Liver (tissue), 9 donors: ENCODE results near the gene ANKRD35. TPM values are rescaled to one million over a fixed set of nuclear protein-coding genes. Genes with fewer than 3 reads are reported as not detected.

Experiments
- DNase-seq: peaks from one replicate; pipeline ENCODE4 v3.0.0-alpha.2; 2017; ENCODE audit warnings: low spot score
- H3K27ac ChIP-seq, 2 donors: one replicate each; pipeline ENCODE4 v1.7.0; 2013; ENCODE audit warnings: inconsistent platforms in 2 of 2, low read length in 2 of 2, control low read depth in 1 of 2, low read depth in 1 of 2, mild to moderate bottlenecking in 1 of 2
- H3K27me3 ChIP-seq, 4 donors: one replicate each; pipeline versions ENCODE4 v1.6.1 to v1.7.0; 2013; ENCODE audit warnings: low read length in 3 of 4, inconsistent platforms in 1 of 4, mild to moderate bottlenecking in 1 of 4, moderate library complexity in 1 of 4; ENCODE audit not compliant: control insufficient read depth in 4 of 4, insufficient read depth in 4 of 4
- H3K36me3 ChIP-seq, 4 donors: one replicate each; pipeline versions ENCODE4 v1.6.1 to v1.7.0; 2013; ENCODE audit warnings: low read length in 3 of 4, mild to moderate bottlenecking in 3 of 4, low read depth in 1 of 4, moderate library complexity in 1 of 4; ENCODE audit not compliant: control insufficient read depth in 4 of 4, insufficient read depth in 3 of 4
- H3K4me1 ChIP-seq, 4 donors: one replicate each; pipeline versions ENCODE4 v1.6.1 to v1.7.0; 2013; ENCODE audit warnings: low read length in 3 of 4, mild to moderate bottlenecking in 3 of 4, moderate library complexity in 1 of 4; ENCODE audit not compliant: control insufficient read depth in 4 of 4, insufficient read depth in 4 of 4
- H3K4me3 ChIP-seq, 3 donors: one replicate each; pipeline versions ENCODE4 v1.6.1 to v1.7.0; 2013; ENCODE audit warnings: low read length in 3 of 3, control low read depth in 1 of 3, low read depth in 1 of 3, mild to moderate bottlenecking in 1 of 3
- H3K9ac ChIP-seq, 2 donors: one replicate each; pipeline ENCODE4 v1.7.0; 2013; ENCODE audit warnings: low read length in 2 of 2, mild to moderate bottlenecking in 2 of 2, moderate library complexity in 2 of 2, control low read depth in 1 of 2, low read depth in 1 of 2
- H3K9me3 ChIP-seq, 4 donors: one replicate each; pipeline versions ENCODE4 v1.6.1 to v1.7.0; 2013; ENCODE audit warnings: low read length in 3 of 4; ENCODE audit not compliant: control insufficient read depth in 4 of 4
- ATF3 ChIP-seq: IDR thresholded peaks from 2 replicates; pipeline ENCODE4 v1.6.1; 2016; ENCODE audit warnings: antibody characterized with exemption
- EGR1 ChIP-seq, 2 donors: IDR thresholded peaks; 2 replicates each; pipeline ENCODE4 v1.6.1; 2016 to 2018; ENCODE audit warnings: antibody characterized with exemption in 2 of 2, low read depth in 2 of 2
- FOXA1 ChIP-seq: IDR thresholded peaks from 2 replicates; pipeline ENCODE4 v1.6.1; 2016; ENCODE audit warnings: antibody characterized with exemption
- FOXA2 ChIP-seq: IDR thresholded peaks from 2 replicates; pipeline ENCODE4 v1.6.1; 2016; ENCODE audit warnings: antibody characterized with exemption
- GABPA ChIP-seq, 2 donors: IDR thresholded peaks in 1 of 2; conservative IDR thresholded peaks in 1 of 2; 2 replicates each; pipeline ENCODE4 v1.6.1; 2016; ENCODE audit warnings: antibody characterized with exemption in 2 of 2, mild to moderate bottlenecking in 1 of 2, moderate library complexity in 1 of 2
- HNF4A ChIP-seq, 2 donors: conservative IDR thresholded peaks; 2 replicates each; pipeline ENCODE4 v1.6.1; 2016; ENCODE audit warnings: antibody characterized with exemption in 2 of 2, mild to moderate bottlenecking in 2 of 2
- HNF4G ChIP-seq: IDR thresholded peaks from 2 replicates; pipeline ENCODE4 v1.6.1; 2016; ENCODE audit warnings: antibody characterized with exemption
- JUND ChIP-seq, 2 donors: IDR thresholded peaks; 2 replicates each; pipeline ENCODE4 v1.6.1; 2016; ENCODE audit warnings: antibody characterized with exemption in 2 of 2
- RAD21 ChIP-seq, 2 donors: IDR thresholded peaks; 2 replicates each; pipeline ENCODE4 v1.6.1; 2016; ENCODE audit warnings: antibody characterized with exemption in 2 of 2, mild to moderate bottlenecking in 2 of 2
- RXRA ChIP-seq, 2 donors: IDR thresholded peaks; 2 replicates each; pipeline ENCODE4 v1.6.1; 2017 to 2018; ENCODE audit warnings: antibody characterized with exemption in 2 of 2, mild to moderate bottlenecking in 1 of 2
- SP1 ChIP-seq: IDR thresholded peaks from 2 replicates; pipeline ENCODE4 v1.6.1; 2018; ENCODE audit warnings: antibody characterized with exemption, mild to moderate bottlenecking
- TAF1 ChIP-seq: conservative IDR thresholded peaks from 2 replicates; pipeline ENCODE4 v1.6.1; 2016; ENCODE audit warnings: antibody characterized with exemption, mild to moderate bottlenecking
- YY1 ChIP-seq: IDR thresholded peaks from 2 replicates; pipeline ENCODE4 v1.6.1; 2016; ENCODE audit warnings: antibody characterized with exemption, mild to moderate bottlenecking
- WGBS: extraction: QIAGEN DNeasy Blood & Tissue Kit; methylation state at CpG from one replicate; pipeline ENCODE4 v1.1.7; 2013; 5-methylcytosine and 5-hydroxymethylcytosine counted together
- polyA plus RNA-seq, 2 donors: library from polyadenylated mRNA; stranded (reverse) in 1 of 2; unstranded in 1 of 2; fragments of 200-250 nt in 1 of 2; fragments of >200 nt in 1 of 2; fragmentation: Nextera tagmentation in 1 of 2; extraction: Ambion mirVana in 1 of 2; gene quantifications; one replicate each; pipeline versions ENCODE4 v1.2.1 to v1.2.3, GENCODE V29; 2013 to 2015
- total RNA-seq, 2 donors: library from RNA; depleted of rRNA; stranded (reverse); fragments of >200 nt; gene quantifications; one replicate each; pipeline ENCODE4 v1.2.3, GENCODE V29; 2014
- TF ChIP-seq, protein P1 (sequence below): IDR thresholded peaks from 2 replicates; pipeline ENCODE4 v1.6.1; 2016; ENCODE audit warnings: antibody characterized with exemption, mild to moderate bottlenecking
- TF ChIP-seq, protein P2 (sequence below): fragments of 150-350 bp; IDR thresholded peaks from 2 replicates; pipeline ENCODE4 v1.5.1; 2017; ENCODE audit warnings: improper control_type of control experiment, low read depth, low read length; ENCODE audit not compliant: missing input control
- TF ChIP-seq, protein P3 (sequence below): IDR thresholded peaks from 2 replicates; pipeline ENCODE4 v1.6.1; 2016; ENCODE audit warnings: antibody characterized with exemption
- donor health status: healthy.
- donor health status: healthy.
- donor health status: healthy.
- donor health status: healthy.
- donor health status: healthy.

Gene ANKRD35
- total and polyA plus RNA-seq, 4 donors, result 0.05 to 1.9 (median 1.4) TPM

DNA sequence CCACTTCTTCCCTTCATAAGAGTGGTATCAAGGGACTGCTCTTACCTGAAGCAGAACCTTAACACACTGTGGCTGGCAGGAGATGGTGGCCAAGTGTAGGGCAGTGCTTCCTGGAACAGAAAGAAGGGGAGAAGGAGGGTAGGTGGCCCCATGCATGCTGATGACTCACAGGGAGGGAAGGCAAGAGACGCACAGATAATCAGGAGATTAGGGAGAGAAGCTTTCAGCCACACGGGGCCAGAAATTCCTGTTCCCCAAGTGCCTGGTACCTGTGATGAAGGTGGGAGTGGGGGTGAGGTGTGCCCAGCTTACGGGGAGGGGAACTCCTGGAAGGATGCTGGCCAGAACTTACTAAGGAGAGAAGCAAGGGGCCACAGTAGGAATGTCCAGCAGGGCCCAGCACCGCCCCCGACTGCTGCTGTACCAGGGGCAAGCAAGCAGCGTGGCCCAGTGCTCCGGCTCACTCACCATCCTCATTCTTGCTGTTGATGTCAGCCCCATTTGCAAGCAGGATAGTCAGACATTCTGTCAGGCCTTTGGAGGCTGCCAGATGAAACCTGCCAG, 7.7 kb downstream of the ANKRD35 start:
- H3K27ac ChIP-seq, result no peak overlapping the region
- no peak for TF ChIP-seq RXRA (IDR thresholded peaks at IDR 0.05)
- no peak for TF ChIP-seq ATF3
- TF ChIP-seq GABPA (IDR thresholded peaks at IDR 0.05 in 1 of 2, conservative IDR thresholded peaks at IDR 0.05 in 1 of 2), result no peak
- no peak for TF ChIP-seq FOXA1
- TF ChIP-seq SP1, result no peak
- no peak for TF ChIP-seq HNF4A (conservative IDR thresholded peaks at IDR 0.05)
- 89% methylated on average over 7 of the region's 7 CpGs for WGBS
- H3K4me1 ChIP-seq, result no peaks in the 10 kb centered on the region
- H3K36me3 ChIP-seq, result no peaks in the 10 kb centered on the region
- peaks cover 0 to 5% (median 0%) of the 10 kb centered on the region in 4 donors for H3K27me3 ChIP-seq
- no peaks in the 10 kb centered on the region for H3K9me3 ChIP-seq
- no peak overlapping the region for H3K4me3 ChIP-seq
- H3K9ac ChIP-seq, result no peak overlapping the region
- no peak for DNase-seq

DNA sequence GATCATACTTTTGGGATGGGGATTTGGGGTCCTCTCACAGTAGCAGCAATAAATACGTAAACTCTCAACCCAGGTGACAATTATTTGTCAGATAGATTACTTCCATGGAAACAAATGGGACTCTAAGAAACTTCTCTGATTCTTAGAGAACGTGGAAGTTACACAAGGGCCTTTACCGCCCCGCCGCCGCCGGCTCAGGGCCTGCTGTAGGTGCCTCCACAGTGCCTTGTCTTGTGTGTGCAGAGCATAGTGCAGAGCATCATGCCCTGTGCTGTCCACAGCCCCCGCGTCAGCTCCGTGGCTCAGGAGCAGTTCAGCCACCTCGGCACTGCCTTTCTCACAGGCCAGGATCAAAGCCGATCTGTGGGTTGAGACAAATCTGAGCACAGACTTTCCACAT, 11.0 kb downstream of the ANKRD35 start:
- H3K9ac ChIP-seq, result no peak overlapping the region

More for the DNA sequence above, 11.0 kb downstream of the ANKRD35 start:
- Histone ChIP-seq H3K9me3 (no peaks in the 10 kb centered on the region), H3K36me3 (no peaks in the 10 kb centered on the region), H3K27me3 (peaks cover 0 to 5% (median 0%) of the 10 kb centered on the region in 4 donors), H3K4me3 (no peak overlapping the region), H3K4me1 (peaks cover 0 to 16% (median 10%) of the 10 kb centered on the region in 4 donors), H3K27ac (no peak overlapping the region)
- WGBS, result 95% methylated on average over 12 of the region's 12 CpGs
- TF ChIP-seq GABPA (IDR thresholded peaks at IDR 0.05 in 1 of 2, conservative IDR thresholded peaks at IDR 0.05 in 1 of 2) (no peak), HNF4A (conservative IDR thresholded peaks at IDR 0.05) (no peak), RAD21 (IDR thresholded peaks at IDR 0.05) (no peak), TAF1 (no peak), JUND (IDR thresholded peaks at IDR 0.05) (no peak), EGR1 (IDR thresholded peaks at IDR 0.05; ENCODE audit: low read depth in 2 of 2) (no peak), YY1 (no peak), SP1 (no peak), FOXA2 (no peak), HNF4G (no peak)
- TF ChIP-seq, protein P1, sequence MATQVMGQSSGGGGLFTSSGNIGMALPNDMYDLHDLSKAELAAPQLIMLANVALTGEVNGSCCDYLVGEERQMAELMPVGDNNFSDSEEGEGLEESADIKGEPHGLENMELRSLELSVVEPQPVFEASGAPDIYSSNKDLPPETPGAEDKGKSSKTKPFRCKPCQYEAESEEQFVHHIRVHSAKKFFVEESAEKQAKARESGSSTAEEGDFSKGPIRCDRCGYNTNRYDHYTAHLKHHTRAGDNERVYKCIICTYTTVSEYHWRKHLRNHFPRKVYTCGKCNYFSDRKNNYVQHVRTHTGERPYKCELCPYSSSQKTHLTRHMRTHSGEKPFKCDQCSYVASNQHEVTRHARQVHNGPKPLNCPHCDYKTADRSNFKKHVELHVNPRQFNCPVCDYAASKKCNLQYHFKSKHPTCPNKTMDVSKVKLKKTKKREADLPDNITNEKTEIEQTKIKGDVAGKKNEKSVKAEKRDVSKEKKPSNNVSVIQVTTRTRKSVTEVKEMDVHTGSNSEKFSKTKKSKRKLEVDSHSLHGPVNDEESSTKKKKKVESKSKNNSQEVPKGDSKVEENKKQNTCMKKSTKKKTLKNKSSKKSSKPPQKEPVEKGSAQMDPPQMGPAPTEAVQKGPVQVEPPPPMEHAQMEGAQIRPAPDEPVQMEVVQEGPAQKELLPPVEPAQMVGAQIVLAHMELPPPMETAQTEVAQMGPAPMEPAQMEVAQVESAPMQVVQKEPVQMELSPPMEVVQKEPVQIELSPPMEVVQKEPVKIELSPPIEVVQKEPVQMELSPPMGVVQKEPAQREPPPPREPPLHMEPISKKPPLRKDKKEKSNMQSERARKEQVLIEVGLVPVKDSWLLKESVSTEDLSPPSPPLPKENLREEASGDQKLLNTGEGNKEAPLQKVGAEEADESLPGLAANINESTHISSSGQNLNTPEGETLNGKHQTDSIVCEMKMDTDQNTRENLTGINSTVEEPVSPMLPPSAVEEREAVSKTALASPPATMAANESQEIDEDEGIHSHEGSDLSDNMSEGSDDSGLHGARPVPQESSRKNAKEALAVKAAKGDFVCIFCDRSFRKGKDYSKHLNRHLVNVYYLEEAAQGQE, result no peak
- TF ChIP-seq, protein P2, sequence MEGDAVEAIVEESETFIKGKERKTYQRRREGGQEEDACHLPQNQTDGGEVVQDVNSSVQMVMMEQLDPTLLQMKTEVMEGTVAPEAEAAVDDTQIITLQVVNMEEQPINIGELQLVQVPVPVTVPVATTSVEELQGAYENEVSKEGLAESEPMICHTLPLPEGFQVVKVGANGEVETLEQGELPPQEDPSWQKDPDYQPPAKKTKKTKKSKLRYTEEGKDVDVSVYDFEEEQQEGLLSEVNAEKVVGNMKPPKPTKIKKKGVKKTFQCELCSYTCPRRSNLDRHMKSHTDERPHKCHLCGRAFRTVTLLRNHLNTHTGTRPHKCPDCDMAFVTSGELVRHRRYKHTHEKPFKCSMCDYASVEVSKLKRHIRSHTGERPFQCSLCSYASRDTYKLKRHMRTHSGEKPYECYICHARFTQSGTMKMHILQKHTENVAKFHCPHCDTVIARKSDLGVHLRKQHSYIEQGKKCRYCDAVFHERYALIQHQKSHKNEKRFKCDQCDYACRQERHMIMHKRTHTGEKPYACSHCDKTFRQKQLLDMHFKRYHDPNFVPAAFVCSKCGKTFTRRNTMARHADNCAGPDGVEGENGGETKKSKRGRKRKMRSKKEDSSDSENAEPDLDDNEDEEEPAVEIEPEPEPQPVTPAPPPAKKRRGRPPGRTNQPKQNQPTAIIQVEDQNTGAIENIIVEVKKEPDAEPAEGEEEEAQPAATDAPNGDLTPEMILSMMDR, result no peak
- TF ChIP-seq, protein P3, sequence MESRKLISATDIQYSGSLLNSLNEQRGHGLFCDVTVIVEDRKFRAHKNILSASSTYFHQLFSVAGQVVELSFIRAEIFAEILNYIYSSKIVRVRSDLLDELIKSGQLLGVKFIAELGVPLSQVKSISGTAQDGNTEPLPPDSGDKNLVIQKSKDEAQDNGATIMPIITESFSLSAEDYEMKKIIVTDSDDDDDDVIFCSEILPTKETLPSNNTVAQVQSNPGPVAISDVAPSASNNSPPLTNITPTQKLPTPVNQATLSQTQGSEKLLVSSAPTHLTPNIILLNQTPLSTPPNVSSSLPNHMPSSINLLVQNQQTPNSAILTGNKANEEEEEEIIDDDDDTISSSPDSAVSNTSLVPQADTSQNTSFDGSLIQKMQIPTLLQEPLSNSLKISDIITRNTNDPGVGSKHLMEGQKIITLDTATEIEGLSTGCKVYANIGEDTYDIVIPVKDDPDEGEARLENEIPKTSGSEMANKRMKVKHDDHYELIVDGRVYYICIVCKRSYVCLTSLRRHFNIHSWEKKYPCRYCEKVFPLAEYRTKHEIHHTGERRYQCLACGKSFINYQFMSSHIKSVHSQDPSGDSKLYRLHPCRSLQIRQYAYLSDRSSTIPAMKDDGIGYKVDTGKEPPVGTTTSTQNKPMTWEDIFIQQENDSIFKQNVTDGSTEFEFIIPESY, result no peak
- no peak for DNase-seq
